Measurements from ENCODE around the gene NAT16. TPM values are rescaled to one million over a fixed set of nuclear protein-coding genes. Genes with fewer than 3 reads are reported as not detected.
A peak's percentile ranks its signal among the peaks of the same experiment; 100 is the strongest.

NAT16 gene
- total and polyA plus RNA-seq, 2 of the 4 experiments (the other 2 are of a cell fraction): 0.05 TPM; not detected in 1

GRCh38 chr7:101205901-101206664, 26.0 kb upstream of the NAT16 start:
- Histone ChIP-seq H3K4ac (ENCODE audit: low read depth, low read length) (no peak overlapping the region), H4K8ac (ENCODE audit: low read depth in 2 of 2, low read length in 2 of 2) (no peak overlapping the region), H3K18ac (ENCODE audit: low read depth, low read length) (no peak overlapping the region), H2AFZ (replicated peaks; ENCODE audit: low read length, poor library complexity) (no peak overlapping the region), H2BK15ac (ENCODE audit: low read depth, low read length) (no peak overlapping the region), H3K9me1 (ENCODE audit: insufficient read depth, low read length) (no peaks in the 10 kb centered on the region), H3K27ac (ENCODE audit: insufficient read depth, low read length) (no peak overlapping the region), H4K5ac (ENCODE audit: low read depth, low read length) (no peak overlapping the region), H3K4me2 (ENCODE audit: low read depth, low read length) (no peak overlapping the region), H3K4me1 (ENCODE audit: control insufficient read depth, insufficient read depth, low read length) (no peaks in the 10 kb centered on the region), H3K56ac (ENCODE audit: extremely low read depth, insufficient read depth, low read length) (no peak overlapping the region), H4K20me1 (ENCODE audit: insufficient read depth, low read length) (no peaks in the 10 kb centered on the region), H3K14ac (replicated peaks; ENCODE audit: low read depth, low read length) (no peak overlapping the region), H2BK5ac (ENCODE audit: low read depth, low read length, poor library complexity, severe bottlenecking) (no peak overlapping the region), H3K9ac (ENCODE audit: low read depth, low read length) (no peak overlapping the region), H2BK120ac (ENCODE audit: low read depth, low read length) (no peak overlapping the region), H3K36me3 (ENCODE audit: control insufficient read depth, insufficient read depth, low read length) (peaks cover 34% of the 10 kb centered on the region), H4K91ac (ENCODE audit: insufficient read depth, low read depth, low read length) (no peak overlapping the region), H3K79me1 (ENCODE audit: low read depth in 1 of 2, low read length in 2 of 2) (no peaks in the 10 kb centered on the region), H2AK5ac (ENCODE audit: low read depth, low read length) (no peak overlapping the region), H3K27me3 (ENCODE audit: control insufficient read depth, insufficient read depth, low read length) (peaks cover 25% of the 10 kb centered on the region), H3K23ac (ENCODE audit: low read depth, low read length) (no peak overlapping the region), H3K9me3 (ENCODE audit: control insufficient read depth, insufficient read depth, low read length) (no peaks in the 10 kb centered on the region), H2AK9ac (replicated peaks; ENCODE audit: low read depth, low read length, poor library complexity) (peak overlapping the region; percentile 78), H3K4me3 (ENCODE audit: insufficient read depth, low read depth, low read length) (no peak overlapping the region), H2BK20ac (ENCODE audit: low read depth, low read length) (no peak overlapping the region)
- ChIA-PET POLR2A (ENCODE audit: unreplicated experiment) (no interaction called here), CTCF (no interaction called here)
- 93% methylated on average over 21 of the region's 32 CpGs; no CpG with 5 or more reads in 1 of the 2 experiments for WGBS, 2 experiments (ENCODE audit: extremely low coverage in 2 of 2, insufficient read length in 1 of 2)
- no TSS peak for BruUV-seq (replicated peaks)
- intact Hi-C loops (cut with micrococcal nuclease) (no loop called here), dilution Hi-C loops (cut with HindIII; ENCODE audit: low sequenced_read_pairs, unreplicated experiment) (no loop called here), in situ Hi-C loops (cut with MboI; ENCODE audit: low sequenced_read_pairs) (no loop called here)
- DNase-seq: no peak
- TF ChIP-seq MXI1 (IDR thresholded peaks at IDR 0.05; ENCODE audit: borderline replicate concordance, low read depth, low read length) (no peak), SMC3 (IDR thresholded peaks at IDR 0.05; ENCODE audit: low read depth, low read length) (no peak), RFX5 (IDR thresholded peaks at IDR 0.05; ENCODE audit: low read depth, low read length) (no peak), USF2 (IDR thresholded peaks at IDR 0.05; ENCODE audit: low read depth, low read length) (no peak), NFE2L2 (IDR thresholded peaks at IDR 0.05; ENCODE audit: low read depth, low read length) (no peak), CEBPB (IDR thresholded peaks at IDR 0.05; ENCODE audit: low read depth, low read length) (no peak), RAD21 (IDR thresholded peaks at IDR 0.05; ENCODE audit: low read length) (no peak), MAZ (IDR thresholded peaks at IDR 0.05; ENCODE audit: borderline replicate concordance, low read depth, low read length) (no peak), FOS (IDR thresholded peaks at IDR 0.05; ENCODE audit: low read depth, low read length) (no peak), CTCF (conservative IDR thresholded peaks at IDR 0.05; ENCODE audit: low read depth, low read length) (no peak), ELK1 (IDR thresholded peaks at IDR 0.05; ENCODE audit: borderline replicate concordance, low read depth, low read length) (no peak), CHD1 (IDR thresholded peaks at IDR 0.05; ENCODE audit: low read depth, low read length) (no peak)
- no peak for ATAC-seq (ENCODE audit: low read depth)
